SU-DHL-6 (cell line): ENCODE data around the gene HARBI1.
"Not testable (repeated sequence)": the region's sequence is repeated elsewhere in the genome, so short reads cannot be mapped to it uniquely, and the experiment has no call there.

Experiments
- H2AFZ ChIP-seq: fragments of 200-600 bp; sonication (generic); 2 replicates; pipeline ENCODE4 v1.6.1; 2014; ENCODE audit warnings: low read depth, mild to moderate bottlenecking, moderate library complexity, mixed read lengths, antibody characterized with exemption, low read length; ENCODE audit not compliant: severe bottlenecking
- H3F3A ChIP-seq: fragments of 200-600 bp; shearing (Covaris generic); 2 replicates; pipeline ENCODE4 v1.6.0; 2016; ENCODE audit warnings: antibody characterized with exemption, mild to moderate bottlenecking; ENCODE audit not compliant: insufficient read depth
- H3K27ac ChIP-seq: fragments of 200-600 bp; sonication (generic); 2 replicates; pipeline ENCODE4 v1.5.1; 2016; ENCODE audit warnings: low read depth, mild to moderate bottlenecking, low read length, moderate library complexity, mixed read lengths
- H3K27me3 ChIP-seq: fragments of 200-600 bp; sonication (generic), shearing (Covaris generic); 2 replicates; pipeline ENCODE4 v1.6.0; 2014; ENCODE audit warnings: mild to moderate bottlenecking, low read length
- H3K36me3 ChIP-seq: fragments of 200-600 bp; sonication (generic); 2 replicates; pipeline ENCODE4 v1.6.1; 2014; ENCODE audit warnings: mild to moderate bottlenecking, low read length, mixed read lengths
- H3K4me2 ChIP-seq: fragments of 300-600, 200-600 bp; shearing (Covaris generic), sonication (generic); 2 replicates; pipeline ENCODE4 v1.6.0; 2014; ENCODE audit warnings: low read length, low read depth, mild to moderate bottlenecking; ENCODE audit not compliant: poor library complexity, severe bottlenecking
- H3K4me3 ChIP-seq: fragments of 200-600 bp; sonication (generic); 2 replicates; pipeline ENCODE4 v1.5.1; 2014; ENCODE audit warnings: antibody characterized with exemption, low read length, mild to moderate bottlenecking, mixed read lengths; ENCODE audit not compliant: insufficient read depth, poor library complexity, severe bottlenecking
- H3K79me2 ChIP-seq: fragments of 200-600 bp; sonication (generic); 2 replicates; pipeline ENCODE4 v1.6.1; 2014; ENCODE audit warnings: mild to moderate bottlenecking, low read length, moderate library complexity; ENCODE audit not compliant: insufficient read depth
- H3K9ac ChIP-seq: fragments of 200-600 bp; sonication (generic); 2 replicates; pipeline ENCODE4 v1.7.0; 2014; ENCODE audit warnings: mild to moderate bottlenecking, low read length
- H3K9me2 ChIP-seq: fragments of 200-600 bp; sonication (generic); replicated peaks from 2 replicates; pipeline ENCODE4 v1.6.1; 2014; ENCODE audit warnings: low read length; ENCODE audit not compliant: insufficient read depth
- H3K9me3 ChIP-seq: fragments of 200-600 bp; sonication (generic); 2 replicates; pipeline ENCODE4 v1.6.1; 2014; ENCODE audit warnings: low read length, mixed read lengths; ENCODE audit not compliant: insufficient read depth
- H4K20me1 ChIP-seq: fragments of 200-600 bp; sonication (generic); 2 replicates; pipeline ENCODE4 v1.6.1; 2014; ENCODE audit warnings: low read depth, mild to moderate bottlenecking, antibody characterized with exemption, low read length, moderate library complexity, mixed read lengths
- CTCF ChIP-seq: fragments of 200-600 bp; sonication (generic); IDR thresholded peaks from one replicate; pipeline ENCODE4 v1.5.1; 2017; ENCODE audit warnings: antibody characterized with exemption, mild to moderate bottlenecking, low read length, moderate library complexity; ENCODE audit not compliant: insufficient read depth, poor library complexity, severe bottlenecking
- EZH2phosphoT487 ChIP-seq: fragments of 200-600 bp; sonication (generic), shearing (Covaris generic); conservative IDR thresholded peaks from 2 replicates; pipeline ENCODE4 v1.6.1; 2018; ENCODE audit warnings: mild to moderate bottlenecking, antibody characterized with exemption, low read length, moderate library complexity, mixed read lengths

The HARBI1 gene

DNA sequence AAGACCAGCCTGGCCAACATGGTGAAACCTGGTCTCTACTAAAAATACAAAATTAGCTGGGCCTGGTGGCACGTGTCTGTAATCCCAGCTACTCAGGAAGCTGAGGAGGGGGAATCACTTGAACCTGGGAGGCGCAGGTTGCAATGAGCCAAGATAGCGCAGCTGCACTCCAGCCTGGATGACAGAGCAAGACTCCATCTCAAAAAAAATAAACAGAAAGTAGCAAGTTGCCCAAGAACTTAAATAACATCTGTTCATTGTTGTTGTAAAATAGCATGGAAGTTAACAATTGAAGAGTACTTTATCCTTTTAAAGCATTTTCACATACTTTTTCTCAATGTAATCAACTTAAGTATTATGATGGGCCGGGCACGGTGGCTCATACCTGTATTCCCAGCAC lies 28.9 kb downstream of the HARBI1 start:
- no peaks in the 10 kb centered on the region for H3K9me2 ChIP-seq
- H3K36me3 ChIP-seq = no peaks in the 10 kb centered on the region
- no peaks in the 10 kb centered on the region for H3K9me3 ChIP-seq
- H3K79me2 ChIP-seq = peaks cover 79% of the 10 kb centered on the region
- no peak overlapping the region for H3K27ac ChIP-seq
- TF ChIP-seq EZH2phosphoT487 (no peak), CTCF (no peak)
- no peak overlapping the region for H3K4me2 ChIP-seq
- no peak overlapping the region for H2AFZ ChIP-seq
- H3K4me3 ChIP-seq = no peak overlapping the region
- peaks cover 9% of the 10 kb centered on the region; the same call in 1 of the 2 replicates for H3F3A ChIP-seq
- H3K9ac ChIP-seq = no peak overlapping the region
- H4K20me1 ChIP-seq = no peaks in the 10 kb centered on the region
- H3K27me3 ChIP-seq = no peaks in the 10 kb centered on the region

DNA sequence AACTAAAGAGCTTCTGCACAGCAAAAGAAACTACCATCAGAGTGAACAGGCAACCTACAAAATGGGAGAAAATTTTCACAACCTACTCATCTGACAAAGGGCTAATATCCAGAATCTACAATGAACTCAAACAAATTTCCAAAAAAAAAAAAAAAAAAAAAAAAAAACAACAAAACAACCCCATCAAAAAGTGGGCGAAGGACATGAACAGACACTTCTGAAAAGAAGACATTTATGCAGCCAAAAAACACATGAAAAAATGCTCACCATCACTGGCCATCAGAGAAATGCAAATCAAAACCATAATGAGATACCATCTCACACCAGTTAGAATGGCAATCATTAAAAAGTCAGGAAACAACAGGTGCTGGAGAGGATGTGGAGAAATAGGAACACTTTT lies 33.5 kb downstream of the HARBI1 start:
- not testable (repeated sequence) for H3K4me2 ChIP-seq, H3K9me2 ChIP-seq, H3K9ac ChIP-seq, H3K36me3 ChIP-seq, H4K20me1 ChIP-seq, H3K4me3 ChIP-seq, H3F3A ChIP-seq, H3K27me3 ChIP-seq, H2AFZ ChIP-seq, H3K27ac ChIP-seq, H3K9me3 ChIP-seq
- peaks cover 71% of the 10 kb centered on the region for H3K79me2 ChIP-seq

DNA sequence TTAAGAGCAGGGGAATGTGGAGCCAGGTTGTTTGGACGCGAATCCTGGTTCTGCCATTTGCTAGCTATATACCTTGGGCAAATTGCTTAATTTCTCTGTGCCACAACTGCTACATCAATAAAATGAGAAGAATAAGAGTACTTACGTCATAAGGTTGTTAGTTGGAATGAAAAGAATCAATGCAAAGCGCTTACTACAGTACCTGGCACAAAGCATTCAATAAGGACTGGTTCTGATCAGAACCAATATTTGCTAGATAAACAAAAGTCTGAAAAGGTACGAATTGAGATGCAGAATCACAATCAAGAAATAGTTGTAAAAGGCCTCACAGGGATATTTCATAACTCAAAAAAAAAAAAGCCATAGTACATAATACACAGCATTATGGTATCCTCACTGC lies 34.4 kb downstream of the HARBI1 start:
- no peak overlapping the region for H3K9ac ChIP-seq
- H4K20me1 ChIP-seq = no peaks in the 10 kb centered on the region
- peaks cover 71% of the 10 kb centered on the region for H3K79me2 ChIP-seq
- no peaks in the 10 kb centered on the region for H3K27me3 ChIP-seq
- no peak overlapping the region for H3K27ac ChIP-seq
- H3K36me3 ChIP-seq = no peaks in the 10 kb centered on the region
- 0 out of 2 replicates have a peak, but pooled peaks cover 4% of the 10 kb centered on the region for H3F3A ChIP-seq
- H2AFZ ChIP-seq = no peak overlapping the region
- no peak for TF ChIP-seq EZH2phosphoT487
- TF ChIP-seq CTCF = no peak
- no peaks in the 10 kb centered on the region for H3K9me2 ChIP-seq
- H3K4me3 ChIP-seq = no peak overlapping the region
- H3K4me2 ChIP-seq = no peak overlapping the region
- H3K9me3 ChIP-seq = no peaks in the 10 kb centered on the region

DNA sequence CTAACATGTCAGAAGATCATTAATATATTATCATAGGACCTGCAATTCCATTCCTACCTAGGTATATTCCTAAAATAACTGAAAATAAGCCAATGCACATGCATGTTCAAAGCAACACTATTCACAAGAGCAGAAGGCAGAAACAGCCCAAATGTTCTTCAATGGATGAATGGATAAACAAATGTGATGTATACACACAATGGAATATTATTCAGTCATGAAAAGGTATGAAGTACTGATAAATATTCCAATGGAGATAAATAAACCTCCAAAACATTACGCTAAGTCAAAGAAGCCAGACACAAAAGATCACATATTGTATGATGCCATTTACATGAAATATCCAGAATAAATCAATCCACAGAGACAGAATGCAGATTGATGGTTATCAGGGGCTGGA lies 40.0 kb downstream of the HARBI1 start:
- H3K27ac ChIP-seq = no peak overlapping the region
- H3K9ac ChIP-seq = no peak overlapping the region
- no peak overlapping the region for H2AFZ ChIP-seq
- TF ChIP-seq CTCF = no peak
- TF ChIP-seq EZH2phosphoT487 = no peak
- no peaks in the 10 kb centered on the region for H3K9me3 ChIP-seq
- peaks cover 80% of the 10 kb centered on the region for H3K79me2 ChIP-seq
- H3K9me2 ChIP-seq = no peaks in the 10 kb centered on the region
- no peaks in the 10 kb centered on the region for H3F3A ChIP-seq
- no peaks in the 10 kb centered on the region for H4K20me1 ChIP-seq
- H3K4me3 ChIP-seq = no peak overlapping the region
- no peak overlapping the region for H3K4me2 ChIP-seq
- H3K27me3 ChIP-seq = no peaks in the 10 kb centered on the region
- H3K36me3 ChIP-seq = no peaks in the 10 kb centered on the region
